ENCODE results near the gene RFT1.

The RFT1 gene

GRCh38 chr3:53149006-53149690 lies 18.9 kb upstream of the RFT1 start:
- DNase-seq = no peak

- DNase-seq = no peak
Measured at GRCh38 chr3:53147903-53148400, 17.7 kb upstream of the RFT1 start.

GRCh38 chr3:53147151-53147902 lies 17.1 kb upstream of the RFT1 start:
- no peak for DNase-seq

- DNase-seq = no peak
Measured at GRCh38 chr3:53146319-53146891, 16.2 kb upstream of the RFT1 start.

GRCh38 chr3:53145713-53146080 lies 15.5 kb upstream of the RFT1 start:
- DNase-seq = peak; percentile 63

GRCh38 chr3:53144862-53145712 lies 14.9 kb upstream of the RFT1 start:
- DNase-seq = peak; percentile 76

GRCh38 chr3:53144446-53144845 lies 14.2 kb upstream of the RFT1 start:
- DNase-seq = no peak

GRCh38 chr3:53142986-53143385 lies 12.8 kb upstream of the RFT1 start:
- no peak for DNase-seq

GRCh38 chr3:53140847-53141845 lies 10.9 kb upstream of the RFT1 start:
- peak; percentile 35 for DNase-seq

GRCh38 chr3:53139906-53140846 lies 9.9 kb upstream of the RFT1 start:
- DNase-seq = no peak

GRCh38 chr3:53137835-53138446 lies 7.7 kb upstream of the RFT1 start:
- DNase-seq = peak; percentile 31

GRCh38 chr3:53137221-53137620 lies 7.0 kb upstream of the RFT1 start:
- DNase-seq = peak; percentile 80

GRCh38 chr3:53134631-53135232 lies 4.5 kb upstream of the RFT1 start:
- DNase-seq = peak; percentile 72

- no peak for DNase-seq
Measured at GRCh38 chr3:53132347-53132746, 2.1 kb upstream of the RFT1 start.

- no peak for DNase-seq
Measured at GRCh38 chr3:53131096-53131495, 861 bp upstream of the RFT1 start.

- no peak for DNase-seq
Measured at GRCh38 chr3:53129344-53129743, 891 bp downstream of the RFT1 start.

GRCh38 chr3:53126601-53127000 lies 3.6 kb downstream of the RFT1 start:
- DNase-seq = no peak

- DNase-seq = no peak
Measured at GRCh38 chr3:53123953-53124352, 6.3 kb downstream of the RFT1 start.

- no peak for DNase-seq
Measured at GRCh38 chr3:53123510-53123909, 6.7 kb downstream of the RFT1 start.

- no peak for DNase-seq
Measured at GRCh38 chr3:53122933-53123305, 7.3 kb downstream of the RFT1 start.
